NCI-H82 treated with DMSO at 0.1 percent for 48 hours (cell line): ENCODE data around the gene ARAF.
"Not testable (repeated sequence)": the region's sequence is repeated elsewhere in the genome, so short reads cannot be mapped to it uniquely, and the experiment has no call there.

Experiments
- DNase-seq: peaks from one replicate; lab custom pipeline; 2025; ENCODE audit not compliant: unreplicated experiment; lab: John Stamatoyannopoulos, UW

The ARAF gene

GRCh38 chrX:47560934-47561658 lies at the start of gene ARAF:
TSS of gene ARAF (plus strand) at chrX:47561205. CDS start at chrX:47562968, 1,763 bp downstream.
- peak; percentile 86 for DNase-seq

GRCh38 chrX:47512383-47512782 lies 48.6 kb upstream of the ARAF start:
- DNase-seq, result not testable (repeated sequence)

GRCh38 chrX:47513034-47513965 lies 47.7 kb upstream of the ARAF start:
- DNase-seq, result not testable (repeated sequence)

- no peak for DNase-seq
These were observed 46.3 kb upstream of the ARAF start for GRCh38 chrX:47514533-47515235.

GRCh38 chrX:47515941-47516665 lies 44.9 kb upstream of the ARAF start:
- no peak for DNase-seq

- DNase-seq, result no peak
These were observed 42.9 kb upstream of the ARAF start for GRCh38 chrX:47518144-47518543.

- peak; percentile 58 for DNase-seq
These were observed 37.7 kb upstream of the ARAF start for GRCh38 chrX:47523297-47523696.

GRCh38 chrX:47523713-47524166 lies 37.3 kb upstream of the ARAF start:
- DNase-seq, result no peak

- DNase-seq, result no peak
These were observed 31.5 kb upstream of the ARAF start for GRCh38 chrX:47529548-47529947.

GRCh38 chrX:47530049-47530448 lies 31.0 kb upstream of the ARAF start:
- DNase-seq, result no peak

GRCh38 chrX:47539860-47540259 lies 21.1 kb upstream of the ARAF start:
- no peak for DNase-seq

- peak; percentile 74 for DNase-seq
These were observed 20.1 kb upstream of the ARAF start for GRCh38 chrX:47540754-47541538.

- no peak for DNase-seq
These were observed 17.5 kb upstream of the ARAF start for GRCh38 chrX:47543496-47543895.

GRCh38 chrX:47556045-47556623 lies 4.9 kb upstream of the ARAF start:
- peak; percentile 68 for DNase-seq

GRCh38 chrX:47558436-47558835 lies 2.6 kb upstream of the ARAF start:
- DNase-seq, result no peak

GRCh38 chrX:47560179-47560933 lies 649 bp upstream of the ARAF start:
- no peak for DNase-seq

- no peak for DNase-seq
These were observed 700 bp downstream of the ARAF start for GRCh38 chrX:47561659-47562151.

GRCh38 chrX:47562615-47563243 lies 1.7 kb downstream of the ARAF start:
- DNase-seq, result no peak
